ENCODE results near the gene FBXW9.
A peak's percentile ranks its signal among the peaks of the same experiment; 100 is the strongest.

- peak; percentile 51; the same call in 1 of the 2 replicates for TF ChIP-seq POLR2AphosphoS5 (IDR thresholded peaks at IDR 0.05; ENCODE audit: low read depth)
- peak; percentile 68 to 82 for TF ChIP-seq CTCF (conservative IDR thresholded peaks at IDR 0.05; ENCODE audit: low read depth in 2 of 2)
These were observed 39.4 kb downstream of the FBXW9 start for GRCh38 chr19:12656899-12657571.
